ENCODE measurements around the gene PPA2. TPM values are rescaled to one million over a fixed set of nuclear protein-coding genes. Genes with fewer than 3 reads are reported as not detected.

Gene PPA2
- total RNA-seq, 1 experiment from 2014 or later, result 54.6 TPM

DNA sequence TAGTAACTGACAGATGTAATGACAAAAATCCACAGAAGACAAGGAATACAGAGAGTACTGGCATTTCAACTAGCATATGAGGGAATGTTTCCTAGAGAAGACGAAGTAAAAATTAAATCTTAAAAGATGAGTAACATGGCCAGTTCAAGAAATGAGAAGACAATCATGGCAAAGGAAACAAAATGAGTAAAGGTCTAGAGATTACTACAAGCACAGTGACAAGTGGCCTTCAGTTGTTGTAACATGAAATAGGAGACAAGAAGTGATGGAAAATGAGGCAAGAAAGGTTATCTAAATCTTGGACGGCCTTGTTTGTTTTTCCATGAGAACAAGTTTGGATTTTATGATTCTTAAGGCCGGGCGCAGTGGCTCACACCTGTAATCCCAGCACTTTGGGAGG lies 81.0 kb downstream of the PPA2 start:
- DNase-seq (ENCODE audit: low read depth, low spot score) (no peak), ATAC-seq (no peak)
- Histone ChIP-seq H3K4me1 (ENCODE audit: control insufficient read depth, insufficient read depth, low read length) (no peaks in the 10 kb centered on the region), H3K9me3 (ENCODE audit: control insufficient read depth, insufficient read depth, low read depth, low read length) (no peaks in the 10 kb centered on the region), H3K36me3 (ENCODE audit: control insufficient read depth, insufficient read depth, low read length) (no peaks in the 10 kb centered on the region; the same call in 1 of the 2 replicates), H3K27me3 (ENCODE audit: control insufficient read depth, insufficient read depth, low read length) (no peaks in the 10 kb centered on the region), H3K27ac (ENCODE audit: low read length) (no peak overlapping the region), H3K4me3 (ENCODE audit: low read depth in 2 of 2, low read length in 2 of 2) (no peak overlapping the region)
- intact Hi-C loops (cut with micrococcal nuclease; ENCODE audit: unreplicated experiment) (no loop called here), in situ Hi-C loops (cut with HindIII; ENCODE audit: low pct_unique_long_range_greater_than_20kb, low sequenced_read_pairs) (no loop called here)
- CTCF ChIA-PET, result no interaction called here
- BruUV-seq (replicated peaks), result no TSS peak
- TF ChIP-seq REST (IDR thresholded peaks at IDR 0.05; ENCODE audit: insufficient read depth in 1 of 2, low read depth in 2 of 2, low read length in 1 of 2), result no peak
- TF ChIP-seq, protein P1, sequence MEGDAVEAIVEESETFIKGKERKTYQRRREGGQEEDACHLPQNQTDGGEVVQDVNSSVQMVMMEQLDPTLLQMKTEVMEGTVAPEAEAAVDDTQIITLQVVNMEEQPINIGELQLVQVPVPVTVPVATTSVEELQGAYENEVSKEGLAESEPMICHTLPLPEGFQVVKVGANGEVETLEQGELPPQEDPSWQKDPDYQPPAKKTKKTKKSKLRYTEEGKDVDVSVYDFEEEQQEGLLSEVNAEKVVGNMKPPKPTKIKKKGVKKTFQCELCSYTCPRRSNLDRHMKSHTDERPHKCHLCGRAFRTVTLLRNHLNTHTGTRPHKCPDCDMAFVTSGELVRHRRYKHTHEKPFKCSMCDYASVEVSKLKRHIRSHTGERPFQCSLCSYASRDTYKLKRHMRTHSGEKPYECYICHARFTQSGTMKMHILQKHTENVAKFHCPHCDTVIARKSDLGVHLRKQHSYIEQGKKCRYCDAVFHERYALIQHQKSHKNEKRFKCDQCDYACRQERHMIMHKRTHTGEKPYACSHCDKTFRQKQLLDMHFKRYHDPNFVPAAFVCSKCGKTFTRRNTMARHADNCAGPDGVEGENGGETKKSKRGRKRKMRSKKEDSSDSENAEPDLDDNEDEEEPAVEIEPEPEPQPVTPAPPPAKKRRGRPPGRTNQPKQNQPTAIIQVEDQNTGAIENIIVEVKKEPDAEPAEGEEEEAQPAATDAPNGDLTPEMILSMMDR (IDR thresholded peaks at IDR 0.05), result no peak
- POLR2A ChIA-PET, result no interaction called here

- intact Hi-C loops (cut with micrococcal nuclease; ENCODE audit: unreplicated experiment), result no loop called here
- no peak for ATAC-seq
- H3K4me3 ChIP-seq (ENCODE audit: low read depth in 2 of 2, low read length in 2 of 2), result no peak overlapping the region
- no TSS peak for BruUV-seq (replicated peaks)
- TF ChIP-seq SIN3A (IDR thresholded peaks at IDR 0.05; ENCODE audit: borderline replicate concordance, insufficient read depth, low read depth, low read length) (no peak), POLR2AphosphoS5 (IDR thresholded peaks at IDR 0.05; ENCODE audit: low read depth, low read length) (no peak), TCF7L2 (IDR thresholded peaks at IDR 0.05; ENCODE audit: low read depth, low read length) (no peak), REST (IDR thresholded peaks at IDR 0.05; ENCODE audit: insufficient read depth in 1 of 2, low read depth in 2 of 2, low read length in 1 of 2) (no peak)
- TF ChIP-seq, protein P1 (IDR thresholded peaks at IDR 0.05), result no peak
- no peaks in the 10 kb centered on the region; the same call in 1 of the 2 replicates for H3K36me3 ChIP-seq (ENCODE audit: control insufficient read depth, insufficient read depth, low read length)
- no peak for DNase-seq (ENCODE audit: low read depth, low spot score)
- H3K9me3 ChIP-seq (ENCODE audit: control insufficient read depth, insufficient read depth, low read depth, low read length), result no peaks in the 10 kb centered on the region
- H3K27ac ChIP-seq (ENCODE audit: low read length), result no peak overlapping the region
- H3K27me3 ChIP-seq (ENCODE audit: control insufficient read depth, insufficient read depth, low read length), result no peaks in the 10 kb centered on the region
- no peaks in the 10 kb centered on the region for H3K4me1 ChIP-seq (ENCODE audit: control insufficient read depth, insufficient read depth, low read length)
- in situ Hi-C loops (cut with HindIII; ENCODE audit: low pct_unique_long_range_greater_than_20kb, low sequenced_read_pairs), result no loop called here
- ChIA-PET CTCF (no interaction called here), POLR2A (interaction anchor here (0.6 kb wide), 1 partner anchor 39 kb away, joined by 10 read pairs; no protein-coding TSS in a partner anchor)
Measured at GRCh38 chr4:105389167-105389566, 84.7 kb downstream of the PPA2 start.
